ENCODE results near the gene RGS7BP. TPM values are rescaled to one million over a fixed set of nuclear protein-coding genes. Genes with fewer than 3 reads are reported as not detected.

The RGS7BP gene
- polyA plus RNA-seq (2011; rRNA removed) (not detected in 2 replicates), polyA plus RNA-seq (2017; fragmentation: RNase III; extraction: RNeasy Plus Mini Kit Qiagen cat#74134 plus additional on column Dnase treatment) (not detected in 3 replicates), polyA minus RNA-seq (2011; rRNA and poly(A)+ RNA removed) (not detected in 2 replicates)
- polyA plus RNA-seq (2012; cell fraction: cytosol; rRNA removed) = not detected in 2 replicates
- polyA plus RNA-seq (2012; cell fraction: nucleus; rRNA removed) = not detected in 2 replicates

DNA sequence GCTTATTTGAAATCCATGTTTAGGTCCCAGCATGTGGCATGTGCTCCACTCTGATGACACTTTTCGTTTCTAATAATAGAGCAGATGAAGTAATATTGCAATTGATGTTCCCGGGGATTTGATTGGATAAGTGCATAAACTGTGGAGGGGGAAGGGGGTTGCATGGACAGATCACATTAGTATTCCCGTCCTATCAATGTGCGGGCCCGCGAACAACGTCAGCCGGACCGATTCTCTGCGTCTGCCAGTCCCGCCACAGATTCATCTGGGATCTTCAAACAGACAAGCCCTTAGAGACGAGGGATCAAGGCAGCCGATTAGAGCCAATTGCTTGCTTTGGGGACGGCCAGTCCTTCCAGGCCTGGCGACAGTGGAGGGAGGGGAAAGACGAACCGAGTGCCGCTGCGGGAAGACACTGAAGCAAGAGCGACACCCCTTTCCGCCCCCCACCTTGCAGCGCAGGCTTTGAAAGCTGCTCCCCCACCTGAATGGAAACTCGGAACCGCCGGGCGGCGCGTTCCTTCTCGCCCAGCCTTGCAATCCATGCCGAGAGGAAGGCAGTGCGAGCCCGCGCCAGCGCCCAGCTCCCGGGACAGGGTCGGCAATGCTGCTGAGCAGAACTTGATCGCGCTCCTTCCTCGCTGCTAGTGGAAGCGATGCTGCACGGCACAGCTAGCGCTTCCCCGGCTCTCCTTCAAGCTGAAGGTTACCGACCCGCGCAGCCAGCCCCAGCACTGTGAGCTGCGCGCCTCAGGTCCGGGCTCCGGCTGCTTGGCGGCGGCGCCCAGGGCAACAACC is at the start of gene RGS7BP:
Gene RGS7BP (plus strand): TSS at position 247 of the 798 bp plus-strand sequence. CDS start 610 bp downstream, outside the sequence.
- peak in 1 of 2 experiments; percentile 19 for DNase-seq (ENCODE audit: low read depth in 1 of 2, low spot score in 1 of 2)
- peak within 1 kb of the TSS; percentile 95 for H3K4me2 ChIP-seq
- TF ChIP-seq RAD21 (conservative IDR thresholded peaks at IDR 0.05 in 1 of 2, IDR thresholded peaks at IDR 0.05 in 1 of 2) (no peak), NR3C1 (IDR thresholded peaks at IDR 0.05) (no peak), EHF (CRISPR knock-in tag; IDR thresholded peaks at IDR 0.05) (no peak)
- no peak for FAIRE-seq
- ChIA-PET CTCF (no interaction called here), POLR2A (no interaction called here)
- no peak within 1 kb of the TSS for H3K27ac ChIP-seq
- no peaks in the 10 kb centered on the region for H3K9me3 ChIP-seq
- H3K4me1 ChIP-seq = peaks cover 6% of the 10 kb centered on the region; the same call in 1 of the 3 replicates
- peak; percentile 78 to 92 for ATAC-seq
- H3K4me3 ChIP-seq = peak within 1 kb of the TSS; percentile 41
- 31% methylated on average over 21 of the region's 53 CpGs for WGBS (ENCODE audit: missing lambda C conversion rate)

DNA sequence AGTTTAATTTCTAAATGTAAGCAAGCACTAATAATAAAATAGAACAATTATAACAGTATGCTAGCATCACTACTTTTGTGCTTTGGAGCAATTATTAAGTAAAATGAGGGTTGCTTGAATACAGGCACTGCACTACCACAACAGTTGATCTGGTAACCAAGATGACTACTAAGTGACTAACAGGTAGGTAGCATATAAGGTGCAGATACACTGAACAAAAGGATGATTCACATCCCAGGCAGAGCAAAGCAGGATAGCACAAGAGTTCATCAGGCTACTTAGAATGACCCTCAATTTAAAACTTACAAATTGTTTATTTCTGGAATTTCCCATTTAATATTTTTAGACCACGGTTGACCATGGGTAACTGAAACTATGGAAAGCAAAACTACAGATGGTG is 48.0 kb upstream of the RGS7BP start:
- FAIRE-seq = no peak
- TF ChIP-seq CBX8 (IDR thresholded peaks at IDR 0.05) (no peak), HOXA7 (CRISPR knock-in tag; IDR thresholded peaks at IDR 0.05) (no peak), NFE2L2 (conservative IDR thresholded peaks at IDR 0.05; ENCODE audit: low read length) (no peak), POLR2AphosphoS2 (conservative IDR thresholded peaks at IDR 0.05; ENCODE audit: low read length) (no peak)
- POLR2A ChIA-PET = no interaction called here
- Histone ChIP-seq H3K4me1 (no peaks in the 10 kb centered on the region), H3K4me3 (no peak overlapping the region), H3K27ac (no peak overlapping the region), H3K9me3 (no peaks in the 10 kb centered on the region), H3K4me2 (no peak overlapping the region)
- no peak for DNase-seq (ENCODE audit: low read depth in 1 of 2, low spot score in 1 of 2)
- 0% methylated on average over 1 of the region's 1 CpG for WGBS (ENCODE audit: missing lambda C conversion rate)
- CTCF ChIA-PET = no interaction called here
- ATAC-seq = no peak

DNA sequence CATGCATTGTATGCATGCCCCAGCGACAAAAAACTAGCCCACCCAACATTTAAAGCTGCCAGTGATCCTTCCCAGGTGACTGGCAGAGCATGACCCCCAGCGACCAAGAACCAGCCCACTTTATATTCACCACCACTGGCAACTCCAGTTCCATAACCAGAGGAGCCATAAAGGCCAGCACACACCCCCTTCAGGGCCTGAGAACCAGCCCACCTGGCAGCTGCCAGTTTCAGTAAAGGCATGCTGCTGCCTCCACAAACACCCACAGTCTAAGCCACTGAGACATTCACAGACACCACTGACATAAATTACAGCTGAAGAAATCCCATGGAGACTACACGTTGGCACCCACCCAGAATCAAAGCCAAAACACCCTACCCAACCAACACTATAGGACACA is 46.9 kb upstream of the RGS7BP start:
- ChIA-PET POLR2A (no interaction called here), CTCF (no interaction called here)
- TF ChIP-seq JUN (IDR thresholded peaks at IDR 0.05) (no peak), EHF (CRISPR knock-in tag; IDR thresholded peaks at IDR 0.05) (no peak), MYC (IDR thresholded peaks at IDR 0.05; ENCODE audit: borderline replicate concordance, low read length) (no peak), PHF8 (IDR thresholded peaks at IDR 0.05; ENCODE audit: borderline replicate concordance, low read depth) (no peak), FOXS1 (CRISPR knock-in tag; IDR thresholded peaks at IDR 0.05) (no peak), E2F6 (IDR thresholded peaks at IDR 0.05; ENCODE audit: borderline replicate concordance, low read depth) (no peak), RAD21 (conservative IDR thresholded peaks at IDR 0.05 in 1 of 2, IDR thresholded peaks at IDR 0.05 in 1 of 2) (no peak), KDM1A (IDR thresholded peaks at IDR 0.05; ENCODE audit: low read depth) (no peak), FOSL2 (IDR thresholded peaks at IDR 0.05) (no peak), FOSL2 (CRISPR knock-in tag; IDR thresholded peaks at IDR 0.05) (no peak), NFE2L2 (conservative IDR thresholded peaks at IDR 0.05; ENCODE audit: low read length) (no peak), HMGXB4 (CRISPR knock-in tag; IDR thresholded peaks at IDR 0.05; ENCODE audit: borderline replicate concordance) (no peak), MAZ (IDR thresholded peaks at IDR 0.05; ENCODE audit: borderline replicate concordance, low read depth, low read length) (no peak), EP300 (IDR thresholded peaks at IDR 0.05) (no peak), CBX2 (IDR thresholded peaks at IDR 0.05; ENCODE audit: borderline replicate concordance, low read depth) (no peak), ZC3H11A (IDR thresholded peaks at IDR 0.05) (no peak), NPAS2 (CRISPR knock-in tag; IDR thresholded peaks at IDR 0.05; ENCODE audit: borderline replicate concordance) (no peak), SMC3 (IDR thresholded peaks at IDR 0.05) (no peak), RCOR1 (IDR thresholded peaks at IDR 0.05; ENCODE audit: low read depth, low read length) (no peak)
- TF ChIP-seq, protein P1, sequence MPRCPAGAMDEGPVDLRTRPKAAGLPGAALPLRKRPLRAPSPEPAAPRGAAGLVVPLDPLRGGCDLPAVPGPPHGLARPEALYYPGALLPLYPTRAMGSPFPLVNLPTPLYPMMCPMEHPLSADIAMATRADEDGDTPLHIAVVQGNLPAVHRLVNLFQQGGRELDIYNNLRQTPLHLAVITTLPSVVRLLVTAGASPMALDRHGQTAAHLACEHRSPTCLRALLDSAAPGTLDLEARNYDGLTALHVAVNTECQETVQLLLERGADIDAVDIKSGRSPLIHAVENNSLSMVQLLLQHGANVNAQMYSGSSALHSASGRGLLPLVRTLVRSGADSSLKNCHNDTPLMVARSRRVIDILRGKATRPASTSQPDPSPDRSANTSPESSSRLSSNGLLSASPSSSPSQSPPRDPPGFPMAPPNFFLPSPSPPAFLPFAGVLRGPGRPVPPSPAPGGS (IDR thresholded peaks at IDR 0.05) = no peak
- ATAC-seq (no peak), FAIRE-seq (no peak), DNase-seq (ENCODE audit: low read depth in 1 of 2, low spot score in 1 of 2) (no peak)
- Histone ChIP-seq H3K9me3 (no peaks in the 10 kb centered on the region), H3K4me1 (no peaks in the 10 kb centered on the region), H3K4me3 (no peak overlapping the region), H3K27ac (no peak overlapping the region), H3K4me2 (no peak overlapping the region)
- 0% methylated on average over 3 of the region's 3 CpGs for WGBS (ENCODE audit: missing lambda C conversion rate)
